Measurements from ENCODE around the gene CMSS1.

- TF ChIP-seq EZH2 (IDR thresholded peaks at IDR 0.05; ENCODE audit: borderline replicate concordance, insufficient read depth, low read length, poor library complexity, severe bottlenecking) = no peak
- no peak for TF ChIP-seq CTCF (IDR thresholded peaks at IDR 0.05; ENCODE audit: poor library complexity, severe bottlenecking)
- no peak for TF ChIP-seq POLR2AphosphoS5 (IDR thresholded peaks at IDR 0.05)
These were observed 132.5 kb downstream of the CMSS1 start for GRCh38 chr3:99949956-99950670.
